GM21723 (cell line): ENCODE results near the gene SEMA5B.

ENCODE experiments used
- ATAC-seq: cut with Tn5 transposase; IDR thresholded peaks from one replicate; pipeline ENCODE4 v1.9.1; 2021; ENCODE audit warnings: mild to moderate bottlenecking, moderate library complexity; ENCODE audit not compliant: unreplicated experiment

The SEMA5B gene

DNA sequence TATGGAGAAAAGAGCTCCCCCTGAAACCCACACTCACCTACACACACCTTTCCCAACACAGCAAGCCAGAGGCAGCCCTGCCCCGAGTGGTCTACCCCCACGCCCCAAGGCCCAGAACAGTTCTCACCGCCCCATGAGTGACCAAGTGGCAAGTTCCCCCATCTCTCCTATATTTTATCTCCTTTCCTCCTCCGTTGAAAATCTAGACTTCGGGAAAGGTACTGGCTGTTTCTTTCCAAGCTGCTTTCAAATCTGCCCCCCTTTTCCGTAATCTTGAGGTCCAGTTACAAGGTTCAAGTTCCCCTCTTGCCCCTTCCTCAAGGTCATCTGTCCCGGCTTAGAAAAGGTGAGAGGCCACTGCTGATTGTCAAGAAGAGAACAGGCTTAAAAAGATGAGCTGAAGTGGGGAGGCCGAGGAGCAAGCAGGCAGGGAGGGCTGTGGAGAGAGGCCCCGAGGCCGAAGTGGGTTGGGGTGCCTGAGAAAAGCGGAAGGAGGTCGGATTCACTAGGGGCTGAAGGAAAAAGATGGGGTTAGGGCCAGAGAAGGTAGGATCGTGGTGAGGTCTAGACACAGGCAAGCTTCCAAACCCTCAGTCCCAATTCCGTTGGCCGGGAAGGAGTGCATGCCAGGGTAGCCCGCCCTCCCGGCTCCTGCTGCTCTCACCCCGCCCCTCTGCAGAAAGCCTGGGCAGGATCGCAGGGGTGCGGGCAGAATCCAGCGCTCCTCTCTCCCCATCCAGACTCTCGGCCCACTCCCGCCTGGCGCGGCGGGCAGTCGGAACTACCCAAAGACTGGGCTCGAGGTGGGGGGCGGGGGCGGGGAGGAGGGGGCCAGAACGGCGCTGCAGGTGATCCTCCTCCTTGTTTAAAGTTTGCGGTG is 1.7 kb downstream of the SEMA5B start:
- ATAC-seq: no peak

GRCh38 chr3:123024056-123024455 is 3.5 kb downstream of the SEMA5B start:
- ATAC-seq: no peak

- ATAC-seq: no peak
These were observed 5.5 kb downstream of the SEMA5B start for GRCh38 chr3:123021996-123022510.

DNA sequence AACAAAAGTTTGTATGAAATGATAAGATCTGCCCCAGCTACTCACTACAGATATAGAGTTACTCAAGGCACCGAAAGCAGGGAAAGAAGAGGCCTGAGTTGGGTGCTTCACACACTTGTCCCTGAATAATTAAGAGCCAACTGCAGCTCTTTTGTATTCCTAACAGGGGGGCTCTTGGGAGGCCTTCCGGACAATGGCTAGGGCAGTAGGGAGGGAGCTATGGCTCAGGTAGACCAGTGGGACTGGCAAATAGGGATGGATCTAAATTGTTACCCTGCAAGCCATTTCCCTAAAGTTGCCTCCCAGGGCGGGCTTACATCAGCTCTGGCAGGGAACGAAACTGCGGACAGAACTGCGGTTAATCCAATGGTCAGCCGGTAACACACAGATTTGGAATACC is 6.2 kb downstream of the SEMA5B start:
- no peak for ATAC-seq

- ATAC-seq: no peak
These were observed 6.9 kb downstream of the SEMA5B start for GRCh38 chr3:123020709-123021108.

DNA sequence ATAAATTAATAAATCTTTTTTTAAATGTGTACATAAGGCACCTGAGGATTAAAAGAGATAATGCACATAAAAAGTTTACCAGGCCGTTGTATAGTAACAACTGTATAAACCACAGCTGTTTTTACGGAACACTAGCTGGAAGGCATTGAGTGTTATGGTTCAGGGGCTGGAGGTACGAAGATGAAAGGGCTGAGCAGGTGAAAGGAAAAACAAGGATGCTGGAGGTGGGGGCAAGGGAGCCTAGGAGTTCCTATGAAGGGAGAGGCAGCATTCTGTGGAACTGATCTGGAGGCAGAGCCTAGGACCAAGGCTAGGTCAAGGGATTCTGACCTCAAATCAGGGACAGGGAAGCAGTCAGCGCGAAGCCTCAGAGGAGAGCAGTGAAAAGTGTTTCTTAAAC is 8.0 kb downstream of the SEMA5B start:
- no peak for ATAC-seq

GRCh38 chr3:123019161-123019560 is 8.4 kb downstream of the SEMA5B start:
- no peak for ATAC-seq

- no peak for ATAC-seq
These were observed 8.9 kb downstream of the SEMA5B start for GRCh38 chr3:123018683-123019082.

DNA sequence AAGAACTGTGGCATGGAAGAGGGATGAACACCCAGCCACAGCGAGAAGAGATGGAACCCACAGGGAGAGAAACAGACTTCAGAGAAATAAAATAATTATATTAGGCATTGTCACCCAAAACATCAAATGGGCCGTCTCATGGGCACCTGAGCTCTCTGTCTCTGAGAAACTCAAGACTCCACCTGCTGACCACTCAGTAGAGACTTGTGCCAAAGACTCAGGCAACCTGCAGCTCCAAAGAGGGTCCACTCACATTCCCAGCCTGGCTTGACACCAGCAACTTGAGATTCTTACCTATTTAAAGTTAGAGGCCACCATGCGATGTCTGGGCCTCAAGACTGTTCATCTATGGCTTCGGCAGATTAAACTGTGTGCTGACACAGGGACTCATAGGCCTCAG is 12.0 kb downstream of the SEMA5B start:
- ATAC-seq: no peak

- no peak for ATAC-seq
These were observed 13.7 kb downstream of the SEMA5B start for GRCh38 chr3:123013876-123014275.

- ATAC-seq: no peak
These were observed 14.9 kb downstream of the SEMA5B start for GRCh38 chr3:123012652-123013051.

DNA sequence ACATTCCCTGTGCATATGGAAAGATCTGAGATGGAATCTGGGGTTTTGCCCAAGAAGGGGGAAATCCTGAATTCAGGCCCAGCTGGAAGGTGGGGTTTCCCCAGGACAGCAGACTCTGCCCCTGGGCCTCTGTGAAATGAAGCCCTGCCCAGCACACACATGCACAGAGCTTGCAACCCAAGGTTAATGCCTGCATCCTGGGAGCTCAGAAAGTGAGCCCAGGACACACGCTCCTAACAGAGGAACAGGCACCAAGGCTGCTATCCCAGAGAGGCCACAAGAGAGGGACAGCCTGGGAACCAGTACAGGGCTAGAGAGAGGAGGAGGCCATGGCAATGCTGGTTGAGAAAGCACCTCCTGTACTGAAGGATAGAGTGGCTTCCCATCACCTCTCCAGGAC is 16.1 kb downstream of the SEMA5B start:
- no peak for ATAC-seq

DNA sequence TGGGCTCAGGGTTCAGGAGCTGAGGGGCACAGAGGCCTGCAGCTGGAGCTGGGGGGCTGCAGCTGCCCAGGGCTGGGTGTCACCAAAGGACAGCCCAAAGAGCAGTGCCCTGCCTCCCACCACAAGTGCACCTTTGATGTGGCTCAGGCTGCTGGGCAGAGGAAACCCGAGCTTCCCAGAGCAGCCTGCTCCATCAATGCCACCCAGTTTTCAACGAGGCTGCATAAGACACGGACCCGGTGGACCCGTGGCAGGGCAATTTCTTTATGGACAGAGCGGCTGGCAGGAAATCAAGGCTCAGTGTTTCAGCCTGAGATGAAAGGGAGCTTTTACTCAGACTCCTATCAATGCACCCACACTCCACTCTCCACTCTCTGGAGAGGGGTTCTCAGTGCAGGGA is 18.7 kb downstream of the SEMA5B start:
- no peak for ATAC-seq

GRCh38 chr3:123006609-123007008 is 21.0 kb downstream of the SEMA5B start:
- ATAC-seq: no peak

DNA sequence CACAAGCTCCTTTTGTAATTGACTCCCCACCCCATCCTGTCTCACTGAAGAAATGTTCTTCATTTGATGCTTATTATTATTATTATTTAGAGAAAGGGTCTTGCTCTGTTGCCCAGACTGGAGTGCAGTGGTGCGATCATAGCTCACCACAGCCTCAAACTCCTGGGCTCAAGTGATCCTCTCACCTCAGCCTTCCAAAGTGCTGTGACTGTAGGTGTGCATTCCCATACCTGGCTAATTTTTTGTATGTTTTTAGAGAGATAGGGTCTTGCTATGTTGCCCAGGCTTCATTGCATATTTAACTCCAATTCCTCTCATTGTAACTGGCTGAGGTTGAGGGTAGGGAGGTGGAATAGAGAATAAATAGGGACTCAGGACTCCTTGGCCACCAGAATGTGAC is 22.3 kb downstream of the SEMA5B start:
- no peak for ATAC-seq

GRCh38 chr3:123004201-123004918 is 23.2 kb downstream of the SEMA5B start:
- no peak for ATAC-seq

DNA sequence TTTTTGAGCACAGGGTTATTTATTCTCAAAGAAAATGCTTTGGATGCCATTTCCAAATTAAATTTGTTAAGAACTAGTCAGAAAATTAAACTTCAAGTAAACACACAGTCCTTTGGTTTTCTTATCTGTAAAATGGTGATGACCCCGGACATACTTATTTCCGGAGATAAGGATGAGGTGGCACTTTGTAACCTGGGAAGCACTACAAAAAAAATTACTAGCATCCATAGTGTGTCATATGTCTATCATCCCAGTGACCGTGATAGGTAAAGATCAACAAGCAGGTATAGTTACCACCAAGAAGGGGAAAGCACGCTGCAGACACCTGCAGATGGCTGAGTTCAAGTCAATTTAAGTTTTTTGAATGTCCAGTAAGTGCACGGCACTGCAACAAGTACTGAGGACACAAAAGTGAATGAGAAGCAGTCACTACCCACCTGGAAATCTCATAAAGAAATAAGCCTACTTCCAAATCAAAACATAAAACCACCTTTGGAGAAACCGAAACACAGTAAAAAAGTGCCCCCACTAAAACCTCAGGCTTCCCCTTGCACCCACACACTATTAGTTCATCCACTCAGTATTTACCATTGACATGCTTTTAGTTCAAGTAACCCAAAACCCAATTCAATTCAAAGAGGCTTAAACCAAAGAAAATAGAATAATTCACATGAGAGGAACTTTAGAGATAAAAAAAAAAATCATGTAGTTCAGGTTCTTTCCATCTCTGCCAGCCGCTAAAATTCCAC is 24.6 kb downstream of the SEMA5B start:
- ATAC-seq: no peak

DNA sequence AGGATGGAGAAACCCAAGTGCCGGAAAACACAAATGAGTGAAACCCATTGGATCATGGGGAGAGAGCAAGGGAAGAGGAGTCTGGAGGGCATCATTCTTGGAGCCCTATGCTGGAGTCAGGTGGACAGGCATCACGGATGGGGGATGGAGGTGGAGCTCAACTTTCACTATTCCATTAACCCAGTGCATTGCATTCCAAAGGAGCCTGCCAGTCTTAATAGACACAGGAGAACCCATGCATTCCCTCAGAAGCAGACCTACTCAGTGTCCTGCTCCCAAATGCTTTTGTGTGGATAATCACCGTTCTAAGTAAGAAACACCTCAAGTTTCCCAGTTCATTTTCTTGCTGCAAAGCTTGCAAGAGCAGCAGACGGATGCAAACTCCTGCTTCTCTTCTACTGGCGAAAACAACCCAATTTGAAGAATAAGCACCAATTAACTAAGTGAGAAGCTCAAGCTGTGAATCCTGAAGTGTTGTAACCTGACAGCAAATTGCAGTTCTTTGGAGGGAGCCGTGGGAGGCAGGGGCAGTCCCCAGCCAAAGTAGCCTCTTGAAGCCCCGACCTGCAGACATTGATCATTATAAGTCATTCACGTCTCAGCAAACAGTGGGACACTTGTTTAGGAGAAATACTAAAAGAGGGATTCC is 25.3 kb downstream of the SEMA5B start:
- no peak for ATAC-seq

DNA sequence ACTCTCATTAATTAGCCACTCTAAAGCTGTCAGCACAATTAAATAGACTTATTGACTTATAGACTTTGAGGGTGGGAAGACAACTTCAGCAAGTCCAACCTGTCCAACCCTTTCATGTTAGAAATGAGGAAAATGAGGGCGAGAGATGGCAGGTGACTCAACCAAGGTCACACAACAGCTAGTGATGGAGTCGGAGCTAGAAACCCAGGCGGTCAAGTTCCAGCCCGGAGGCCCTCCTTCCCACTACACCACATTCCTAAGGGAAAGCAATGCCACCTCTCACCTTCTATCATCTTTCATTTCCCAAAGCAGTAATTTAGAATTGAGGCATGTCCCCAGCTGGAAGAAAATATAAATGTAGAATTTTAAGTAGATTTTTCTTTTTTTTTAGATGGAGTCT is 28.7 kb downstream of the SEMA5B start:
- ATAC-seq: no peak

DNA sequence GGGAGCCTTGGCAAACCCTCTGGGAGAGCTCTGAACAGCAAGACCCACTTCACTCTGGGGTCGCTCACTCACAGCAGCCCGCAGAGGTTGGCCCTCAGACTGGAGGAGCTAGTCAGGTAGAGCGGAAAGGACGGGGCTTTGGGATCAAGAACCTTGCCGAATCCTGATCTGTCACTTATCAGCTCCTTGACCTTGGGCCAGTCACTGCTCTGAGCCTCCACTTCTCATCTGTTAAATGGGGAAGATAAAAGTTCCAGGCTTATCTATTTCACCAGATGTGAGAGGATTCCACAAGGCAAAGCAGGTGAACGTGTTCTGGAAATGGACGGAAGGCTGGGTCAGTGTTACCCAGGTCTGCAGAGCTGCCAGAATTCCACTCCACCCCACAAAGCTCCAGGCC is 29.4 kb downstream of the SEMA5B start:
- ATAC-seq: no peak

DNA sequence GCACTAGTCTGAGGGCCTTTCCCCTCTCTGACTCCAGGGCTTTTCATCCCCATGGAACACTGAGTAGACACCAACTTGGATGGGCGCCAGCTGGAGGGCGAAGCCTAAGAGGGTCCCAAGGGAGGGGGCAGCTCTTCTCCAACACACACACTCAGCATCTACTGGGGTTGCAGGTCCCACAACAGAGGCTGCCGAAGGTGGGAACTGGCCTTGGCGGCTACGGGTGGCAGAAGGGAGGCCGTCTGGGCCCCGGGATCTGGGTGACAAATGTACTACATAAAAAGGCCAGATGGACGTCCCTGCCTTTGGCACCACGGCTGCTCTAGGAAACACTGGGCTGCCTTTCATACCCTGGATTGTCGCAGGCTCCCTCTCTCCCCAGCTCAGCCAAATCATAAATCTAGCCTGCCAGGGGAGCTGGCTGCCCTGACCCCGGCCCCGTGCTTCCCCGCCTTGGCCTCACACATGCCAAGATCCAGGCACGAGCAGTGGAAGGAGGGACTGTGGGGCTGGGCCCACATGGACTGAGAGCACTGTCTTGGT is 31.5 kb downstream of the SEMA5B start:
- ATAC-seq: no peak
